ENCODE results near the gene NDST1.

NDST1 gene

DNA sequence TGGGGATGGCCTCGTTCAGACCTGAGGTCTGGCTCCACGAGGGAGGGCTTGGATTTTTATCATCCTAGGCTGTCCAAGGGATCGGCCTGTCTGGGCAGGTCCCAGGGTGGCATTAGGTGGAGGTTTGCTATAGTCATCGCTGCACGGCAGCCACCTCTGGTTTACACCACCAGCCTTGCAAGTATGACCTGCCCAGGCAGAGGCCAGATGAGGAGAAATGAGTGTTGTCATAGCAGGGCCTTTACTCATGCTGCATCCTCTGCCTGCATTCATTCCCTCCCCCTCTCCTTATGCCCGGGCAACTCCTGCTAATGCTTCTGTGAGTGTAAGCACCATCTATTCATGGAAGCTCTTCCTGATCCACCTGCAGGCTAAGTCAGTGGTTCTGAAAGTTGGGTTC is 15.3 kb upstream of the NDST1 start:
- Histone ChIP-seq H3K4me3 (ENCODE audit: low read depth, low read length, poor library complexity, severe bottlenecking) (no peak overlapping the region), H2AFZ (ENCODE audit: low read length) (no peak overlapping the region), H3K4me1 (ENCODE audit: insufficient read depth, low read length, severe bottlenecking) (peaks cover 14% of the 10 kb centered on the region), H3K27ac (ENCODE audit: low read depth, low read length, poor library complexity, severe bottlenecking) (no peak overlapping the region), H3K9me3 (ENCODE audit: low read length) (no peaks in the 10 kb centered on the region), H4K20me1 (ENCODE audit: insufficient read depth, low read length) (no peaks in the 10 kb centered on the region), H3K79me2 (ENCODE audit: insufficient read depth, low read length) (no peaks in the 10 kb centered on the region), H3F3A (ENCODE audit: insufficient read depth, low read length) (no peaks in the 10 kb centered on the region), H3K9me2 (ENCODE audit: low read depth, low read length) (no peaks in the 10 kb centered on the region), H3K4me2 (ENCODE audit: low read length) (no peak overlapping the region), H3K27me3 (ENCODE audit: insufficient read depth, low read length) (no peaks in the 10 kb centered on the region), H3K36me3 (ENCODE audit: insufficient read depth, low read length) (no peaks in the 10 kb centered on the region), H3K9ac (ENCODE audit: low read length) (no peak overlapping the region)
- TF ChIP-seq EZH2 (IDR thresholded peaks at IDR 0.05; ENCODE audit: borderline replicate concordance, low read length), result no peak
- TF ChIP-seq, protein P1, sequence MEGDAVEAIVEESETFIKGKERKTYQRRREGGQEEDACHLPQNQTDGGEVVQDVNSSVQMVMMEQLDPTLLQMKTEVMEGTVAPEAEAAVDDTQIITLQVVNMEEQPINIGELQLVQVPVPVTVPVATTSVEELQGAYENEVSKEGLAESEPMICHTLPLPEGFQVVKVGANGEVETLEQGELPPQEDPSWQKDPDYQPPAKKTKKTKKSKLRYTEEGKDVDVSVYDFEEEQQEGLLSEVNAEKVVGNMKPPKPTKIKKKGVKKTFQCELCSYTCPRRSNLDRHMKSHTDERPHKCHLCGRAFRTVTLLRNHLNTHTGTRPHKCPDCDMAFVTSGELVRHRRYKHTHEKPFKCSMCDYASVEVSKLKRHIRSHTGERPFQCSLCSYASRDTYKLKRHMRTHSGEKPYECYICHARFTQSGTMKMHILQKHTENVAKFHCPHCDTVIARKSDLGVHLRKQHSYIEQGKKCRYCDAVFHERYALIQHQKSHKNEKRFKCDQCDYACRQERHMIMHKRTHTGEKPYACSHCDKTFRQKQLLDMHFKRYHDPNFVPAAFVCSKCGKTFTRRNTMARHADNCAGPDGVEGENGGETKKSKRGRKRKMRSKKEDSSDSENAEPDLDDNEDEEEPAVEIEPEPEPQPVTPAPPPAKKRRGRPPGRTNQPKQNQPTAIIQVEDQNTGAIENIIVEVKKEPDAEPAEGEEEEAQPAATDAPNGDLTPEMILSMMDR (IDR thresholded peaks at IDR 0.05; ENCODE audit: low read length), result no peak

DNA sequence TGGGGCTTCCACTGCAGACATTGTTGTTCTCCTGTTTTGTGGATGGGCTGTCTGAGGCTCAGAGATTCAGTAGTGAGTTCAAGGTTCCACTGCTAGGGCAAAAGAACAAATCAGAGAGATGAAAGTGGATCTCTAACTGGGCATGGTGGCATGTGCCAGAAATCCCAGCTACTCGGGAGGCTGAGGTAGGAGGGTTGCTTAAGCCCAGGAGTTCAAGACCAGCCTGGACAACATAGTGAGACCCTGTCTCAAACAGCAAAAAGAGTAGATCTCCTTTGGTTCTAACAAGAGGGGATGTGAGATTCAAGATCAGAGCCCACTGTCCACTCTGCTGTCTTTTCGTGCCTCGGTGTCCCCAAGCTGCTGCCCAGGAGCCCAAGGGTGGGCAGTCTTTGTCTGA is 11.8 kb upstream of the NDST1 start:
- no peaks in the 10 kb centered on the region for H3K36me3 ChIP-seq (ENCODE audit: insufficient read depth, low read length)
- no peaks in the 10 kb centered on the region for H4K20me1 ChIP-seq (ENCODE audit: insufficient read depth, low read length)
- H3K4me1 ChIP-seq (ENCODE audit: insufficient read depth, low read length, severe bottlenecking), result no peaks in the 10 kb centered on the region
- no peaks in the 10 kb centered on the region for H3K27me3 ChIP-seq (ENCODE audit: insufficient read depth, low read length)
- no peaks in the 10 kb centered on the region for H3K79me2 ChIP-seq (ENCODE audit: insufficient read depth, low read length)
- no peak overlapping the region for H3K4me3 ChIP-seq (ENCODE audit: low read depth, low read length, poor library complexity, severe bottlenecking)
- no peaks in the 10 kb centered on the region for H3K9me3 ChIP-seq (ENCODE audit: low read length)
- H3K9me2 ChIP-seq (ENCODE audit: low read depth, low read length), result no peaks in the 10 kb centered on the region
- H2AFZ ChIP-seq (ENCODE audit: low read length), result no peak overlapping the region
- no peak overlapping the region for H3K9ac ChIP-seq (ENCODE audit: low read length)
- TF ChIP-seq, protein P1 (IDR thresholded peaks at IDR 0.05; ENCODE audit: low read length), result no peak
- no peak for TF ChIP-seq EZH2 (IDR thresholded peaks at IDR 0.05; ENCODE audit: borderline replicate concordance, low read length)
- no peak overlapping the region for H3K4me2 ChIP-seq (ENCODE audit: low read length)
- H3K27ac ChIP-seq (ENCODE audit: low read depth, low read length, poor library complexity, severe bottlenecking), result no peak overlapping the region
- H3F3A ChIP-seq (ENCODE audit: insufficient read depth, low read length), result no peaks in the 10 kb centered on the region

DNA sequence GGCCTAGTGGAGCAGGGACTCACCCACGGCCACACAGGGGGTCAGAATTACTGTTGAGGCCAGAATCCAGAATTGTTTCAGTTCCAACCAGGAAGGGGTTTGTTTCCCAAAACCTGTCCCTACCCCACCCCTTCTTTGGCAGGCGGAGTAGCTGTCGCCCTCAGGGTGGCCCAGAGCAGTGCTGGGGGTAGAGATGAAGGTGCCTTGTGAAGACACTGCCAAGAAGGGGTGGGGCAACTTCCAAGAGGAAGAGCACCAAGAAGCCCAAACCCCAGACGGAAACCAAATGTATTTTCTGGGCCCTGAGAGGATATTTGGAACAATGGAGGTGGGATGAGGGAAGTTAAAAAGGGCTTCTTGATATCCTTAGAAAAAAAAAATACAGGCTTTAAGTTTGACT is 11.4 kb upstream of the NDST1 start:
- no peaks in the 10 kb centered on the region for H3K9me2 ChIP-seq (ENCODE audit: low read depth, low read length)
- no peaks in the 10 kb centered on the region for H3K9me3 ChIP-seq (ENCODE audit: low read length)
- H3K79me2 ChIP-seq (ENCODE audit: insufficient read depth, low read length), result no peaks in the 10 kb centered on the region
- no peak overlapping the region for H3K27ac ChIP-seq (ENCODE audit: low read depth, low read length, poor library complexity, severe bottlenecking)
- H4K20me1 ChIP-seq (ENCODE audit: insufficient read depth, low read length), result no peaks in the 10 kb centered on the region
- no peaks in the 10 kb centered on the region for H3F3A ChIP-seq (ENCODE audit: insufficient read depth, low read length)
- H3K4me1 ChIP-seq (ENCODE audit: insufficient read depth, low read length, severe bottlenecking), result no peaks in the 10 kb centered on the region
- TF ChIP-seq, protein P1 (IDR thresholded peaks at IDR 0.05; ENCODE audit: low read length), result no peak
- no peak for TF ChIP-seq EZH2 (IDR thresholded peaks at IDR 0.05; ENCODE audit: borderline replicate concordance, low read length)
- H3K27me3 ChIP-seq (ENCODE audit: insufficient read depth, low read length), result no peaks in the 10 kb centered on the region
- no peak overlapping the region for H3K4me2 ChIP-seq (ENCODE audit: low read length)
- H3K36me3 ChIP-seq (ENCODE audit: insufficient read depth, low read length), result no peaks in the 10 kb centered on the region
- no peak overlapping the region for H3K9ac ChIP-seq (ENCODE audit: low read length)
- no peak overlapping the region for H2AFZ ChIP-seq (ENCODE audit: low read length)
- no peak overlapping the region for H3K4me3 ChIP-seq (ENCODE audit: low read depth, low read length, poor library complexity, severe bottlenecking)
